NCI-H2107 treated with DMSO at 0.1 percent for 48 hours (cell line): ENCODE measurements around the gene CBY3.
A peak's percentile ranks its signal among the peaks of the same experiment; 100 is the strongest.
"Not testable (repeated sequence)": the region's sequence is repeated elsewhere in the genome, so short reads cannot be mapped to it uniquely, and the experiment has no call there.

Experiments used
- DNase-seq: peaks from one replicate; lab custom pipeline; 2025; ENCODE audit not compliant: unreplicated experiment; lab: John Stamatoyannopoulos, UW

Gene CBY3

DNA sequence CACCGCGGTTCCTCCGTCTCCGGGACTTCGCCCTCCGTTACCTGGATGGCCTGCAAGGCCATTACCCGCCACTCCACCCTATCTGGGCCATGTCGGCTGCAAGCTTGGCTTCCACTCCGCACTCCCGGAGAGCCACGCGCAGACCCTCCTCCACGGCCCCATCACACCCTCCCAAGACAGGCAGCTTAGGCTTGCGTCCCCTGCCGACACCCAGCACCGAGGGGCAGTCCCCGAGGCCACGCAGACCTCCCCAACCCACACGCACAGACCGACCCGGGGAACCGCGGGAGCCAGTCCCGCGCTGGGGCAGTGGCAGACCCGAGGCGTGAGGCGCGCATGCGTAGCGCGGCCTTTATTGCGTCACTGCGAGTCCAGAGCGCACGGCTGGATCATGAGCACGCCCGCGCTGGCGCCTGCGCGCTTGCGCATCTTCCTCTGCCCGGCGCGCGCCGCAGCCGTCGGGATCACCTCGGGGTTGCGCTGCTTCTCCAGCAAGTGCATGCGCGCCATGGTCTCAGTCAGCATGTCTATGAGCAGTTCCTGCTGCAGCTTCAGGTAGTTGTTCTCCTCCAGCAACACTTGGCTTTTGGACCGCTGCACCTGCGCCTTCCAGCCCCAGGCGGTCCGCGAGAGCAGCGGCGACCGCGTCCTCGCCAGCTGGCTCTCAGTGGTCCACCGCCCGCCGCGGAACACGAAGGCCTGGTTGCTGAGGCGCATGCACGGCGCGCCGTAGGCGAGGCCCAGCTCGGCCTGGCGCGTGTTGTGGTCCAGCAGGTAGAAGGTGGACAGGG is 2.4 kb downstream of the CBY3 start:
- DNase-seq = peak; percentile 46

DNA sequence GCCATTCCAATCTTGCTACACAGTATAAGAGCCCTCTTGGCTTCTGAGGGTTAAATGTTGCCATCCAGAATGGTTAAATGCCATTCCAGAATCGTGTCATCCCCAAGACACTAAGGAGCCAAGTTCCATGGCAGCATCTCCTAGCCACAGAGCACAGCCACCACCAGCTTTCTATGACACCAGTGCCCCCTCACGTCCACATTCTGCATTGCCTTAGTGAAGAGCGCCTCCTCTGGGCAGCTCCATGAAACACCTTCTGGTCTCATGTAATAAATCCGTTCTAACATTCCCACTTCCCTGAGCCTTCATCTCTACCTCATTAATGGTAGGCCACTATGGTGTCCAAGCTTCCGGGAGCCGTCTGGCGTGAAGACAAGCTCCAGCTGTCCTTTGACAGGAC is 12.4 kb downstream of the CBY3 start:
- DNase-seq = no peak

DNA sequence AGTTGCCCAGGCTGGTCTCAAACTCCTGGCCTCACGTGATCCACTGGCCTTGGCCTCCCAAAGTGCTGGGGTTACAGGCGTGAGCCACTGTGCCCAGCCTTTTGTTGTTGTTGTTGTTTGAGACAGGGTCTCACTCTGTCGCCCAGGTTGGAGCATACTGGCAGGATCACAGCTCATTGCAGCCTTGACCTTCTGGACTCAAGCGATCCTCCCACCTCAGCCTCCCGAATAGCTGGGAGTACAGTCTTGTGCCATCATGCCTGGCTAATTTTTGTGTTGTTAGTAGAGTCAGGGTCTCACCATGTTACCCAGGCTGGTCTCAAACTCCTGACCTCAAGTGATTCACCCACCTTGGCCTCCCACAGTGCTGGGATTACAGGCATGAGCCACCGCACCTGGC is 19.2 kb downstream of the CBY3 start:
- not testable (repeated sequence) for DNase-seq

DNA sequence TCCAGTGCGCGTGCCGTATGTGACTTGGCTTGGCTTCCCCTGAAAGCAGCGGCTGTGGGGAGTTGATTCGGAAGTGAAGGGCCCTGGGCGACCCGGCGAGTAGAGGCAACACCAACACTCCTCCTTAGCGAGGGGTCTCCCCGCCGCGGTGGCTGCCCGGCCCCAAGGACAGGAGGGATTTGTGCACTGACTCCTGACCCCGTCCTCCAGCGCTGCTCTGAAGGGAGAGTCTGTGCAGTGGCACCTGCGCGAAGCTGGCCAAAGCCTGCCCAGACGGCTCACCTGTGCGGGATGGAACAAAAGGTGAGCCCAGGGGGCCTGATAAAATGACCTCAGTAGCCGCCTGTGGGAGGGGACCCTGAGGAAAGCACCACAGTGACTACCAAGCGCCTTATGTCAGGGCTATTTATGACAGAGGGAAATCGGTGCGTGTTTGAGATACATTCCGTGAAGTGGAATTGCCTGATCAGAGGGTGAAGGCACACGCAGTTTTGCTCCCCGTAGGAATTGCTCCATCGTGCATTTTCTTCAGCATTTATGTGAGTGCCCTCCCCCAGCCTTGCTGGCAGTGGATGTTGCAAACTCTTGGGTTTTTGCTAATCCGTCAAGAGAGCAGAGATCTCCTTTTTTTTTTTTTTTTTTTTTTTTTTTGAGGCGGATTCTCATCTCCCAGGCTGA is 22.5 kb downstream of the CBY3 start:
- not testable (repeated sequence) for DNase-seq

DNA sequence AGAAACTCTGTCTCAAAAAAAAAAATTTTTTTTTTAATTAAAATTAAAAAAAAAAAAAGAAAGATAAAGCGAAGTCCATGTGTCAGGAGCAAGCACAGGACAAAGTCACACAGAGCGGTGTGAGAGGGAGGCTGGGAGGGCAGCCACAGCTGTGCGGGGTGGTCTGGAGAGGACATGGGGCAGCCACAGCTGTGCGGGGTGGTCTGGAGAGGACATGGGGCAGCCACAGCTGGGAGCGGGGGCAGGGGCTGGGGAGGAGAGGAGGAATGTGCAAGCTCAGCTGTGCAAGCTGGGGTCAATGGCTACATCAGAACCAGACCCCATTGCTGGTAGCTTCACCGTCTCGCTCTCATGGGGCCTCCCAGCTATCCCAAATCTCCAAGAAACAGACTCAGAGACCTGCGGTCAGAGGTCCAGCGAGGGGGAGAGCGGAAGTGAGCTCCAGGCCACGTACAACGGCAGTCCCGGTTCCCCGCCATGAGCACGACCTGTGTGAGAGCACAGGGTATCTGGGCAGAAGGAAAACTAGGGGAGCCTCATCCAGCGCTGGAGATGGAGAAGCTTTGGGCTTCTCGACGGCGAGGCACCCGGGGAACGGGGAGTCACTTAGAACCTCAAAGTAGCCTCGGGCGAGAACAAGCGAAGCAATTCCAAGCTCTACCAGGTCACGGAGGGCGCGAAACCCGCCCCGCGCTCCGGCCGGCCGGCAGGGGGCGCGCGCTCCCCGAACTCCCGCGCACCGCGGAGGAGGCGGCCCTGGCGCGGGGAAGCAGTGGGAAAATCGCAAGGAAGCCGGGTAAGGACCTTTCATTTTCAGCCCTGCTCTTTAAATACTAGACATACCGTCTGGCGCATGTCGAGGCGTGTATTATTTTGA is 23.3 kb downstream of the CBY3 start:
- not testable (repeated sequence) for DNase-seq

DNA sequence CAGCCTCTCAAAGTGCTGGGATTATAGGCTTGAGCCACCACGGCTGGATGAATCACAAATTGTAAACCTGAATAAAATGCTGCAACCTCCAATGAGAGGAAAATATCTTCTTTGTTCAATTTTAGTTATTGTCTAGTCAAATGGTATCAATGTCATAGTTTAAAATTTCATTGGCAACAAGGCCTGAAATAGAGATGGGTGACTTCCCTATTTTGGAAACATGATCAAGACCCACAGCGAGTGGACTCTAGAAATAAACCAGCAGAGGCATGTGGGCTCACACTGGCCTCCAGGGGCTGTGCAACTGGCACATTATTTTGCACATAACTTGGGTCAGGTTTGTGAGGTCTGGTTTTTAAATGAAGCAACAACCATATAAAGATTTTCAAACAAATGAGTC is 27.7 kb downstream of the CBY3 start:
- DNase-seq = not testable (repeated sequence)

DNA sequence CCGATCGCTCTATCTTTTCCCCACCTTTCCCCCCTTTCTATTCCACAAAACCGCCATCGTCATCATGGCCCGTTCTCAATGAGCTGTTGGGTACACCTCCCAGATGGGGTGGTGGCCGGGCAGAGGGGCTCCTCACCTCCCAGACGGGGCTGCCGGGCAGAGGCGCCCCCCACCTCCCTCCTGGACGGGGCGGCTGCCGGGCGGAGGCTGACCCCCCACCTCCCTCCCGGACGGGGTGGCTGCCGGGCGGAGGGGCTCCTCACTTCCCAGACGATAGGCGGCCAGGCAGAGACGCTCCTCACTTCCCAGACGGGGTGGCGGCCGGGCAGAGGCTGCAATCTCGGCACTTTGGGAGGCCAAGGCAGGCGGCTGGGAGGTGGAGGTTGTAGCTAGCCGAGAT is 30.6 kb downstream of the CBY3 start:
- DNase-seq = not testable (repeated sequence)

DNA sequence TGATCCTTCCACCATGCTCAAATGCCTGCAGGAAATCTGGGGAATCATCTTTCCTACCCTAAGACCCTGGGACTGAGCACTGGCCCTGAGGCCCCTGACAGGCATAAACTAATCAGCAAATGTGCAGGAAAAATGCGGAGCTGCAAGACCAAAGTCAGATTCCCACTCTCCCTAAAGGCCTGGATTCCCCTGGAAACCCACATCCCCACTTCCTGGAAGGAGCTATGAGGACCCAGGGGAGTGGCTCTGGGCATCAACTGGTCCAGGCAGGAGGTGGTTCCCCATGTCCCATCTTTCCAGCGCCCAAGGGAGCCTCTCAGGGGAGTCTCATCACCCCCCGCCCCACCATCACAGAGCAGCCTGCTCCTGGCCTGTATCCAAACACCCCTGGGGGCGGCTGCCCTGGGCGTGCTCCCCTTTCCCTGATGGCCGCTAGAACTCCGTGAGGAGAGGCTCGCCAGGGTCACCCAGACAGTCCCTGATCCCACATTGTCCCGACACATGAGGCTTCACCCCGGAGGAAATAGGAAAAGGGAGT is 31.6 kb downstream of the CBY3 start:
- DNase-seq = not testable (repeated sequence)

DNA sequence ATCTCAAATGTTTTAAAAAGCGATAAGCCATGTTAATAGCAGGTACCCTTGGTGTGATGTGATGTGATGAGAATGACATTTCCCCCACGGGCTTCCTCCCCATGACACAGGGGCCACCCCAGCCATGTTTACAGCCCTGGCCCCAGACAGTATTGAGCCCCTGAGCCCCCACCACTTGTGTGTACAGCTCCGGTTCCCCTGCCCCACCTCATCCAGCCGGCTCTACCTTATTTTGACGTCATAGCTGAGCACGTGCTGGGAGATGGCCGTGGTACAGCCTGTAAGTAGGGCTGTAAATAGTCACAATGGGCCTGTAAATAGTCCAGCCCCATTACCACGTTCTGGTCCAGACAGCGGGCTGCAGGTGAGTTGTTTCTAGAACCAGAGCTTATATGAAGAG is 32.4 kb downstream of the CBY3 start:
- no peak for DNase-seq

DNA sequence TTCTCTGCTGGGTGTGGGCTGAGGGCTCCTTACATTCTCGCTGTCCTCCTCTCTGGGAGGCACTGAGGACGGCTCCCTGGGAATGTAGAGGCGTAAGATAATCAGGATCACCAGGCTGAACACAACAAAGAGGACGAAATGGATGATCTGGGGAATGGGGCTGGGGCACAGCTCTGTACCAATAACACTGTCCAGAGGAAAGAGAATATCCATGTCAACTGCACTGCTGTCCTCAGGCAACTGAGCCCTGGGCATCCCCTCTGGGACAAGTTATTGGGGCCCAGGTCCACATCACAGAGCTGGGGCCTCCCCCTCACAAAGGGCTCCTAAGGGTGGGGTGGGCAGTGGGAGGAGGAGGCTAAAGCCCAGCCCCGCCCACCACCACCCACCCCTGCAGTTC is 36.1 kb downstream of the CBY3 start:
- DNase-seq = not testable (repeated sequence)

DNA sequence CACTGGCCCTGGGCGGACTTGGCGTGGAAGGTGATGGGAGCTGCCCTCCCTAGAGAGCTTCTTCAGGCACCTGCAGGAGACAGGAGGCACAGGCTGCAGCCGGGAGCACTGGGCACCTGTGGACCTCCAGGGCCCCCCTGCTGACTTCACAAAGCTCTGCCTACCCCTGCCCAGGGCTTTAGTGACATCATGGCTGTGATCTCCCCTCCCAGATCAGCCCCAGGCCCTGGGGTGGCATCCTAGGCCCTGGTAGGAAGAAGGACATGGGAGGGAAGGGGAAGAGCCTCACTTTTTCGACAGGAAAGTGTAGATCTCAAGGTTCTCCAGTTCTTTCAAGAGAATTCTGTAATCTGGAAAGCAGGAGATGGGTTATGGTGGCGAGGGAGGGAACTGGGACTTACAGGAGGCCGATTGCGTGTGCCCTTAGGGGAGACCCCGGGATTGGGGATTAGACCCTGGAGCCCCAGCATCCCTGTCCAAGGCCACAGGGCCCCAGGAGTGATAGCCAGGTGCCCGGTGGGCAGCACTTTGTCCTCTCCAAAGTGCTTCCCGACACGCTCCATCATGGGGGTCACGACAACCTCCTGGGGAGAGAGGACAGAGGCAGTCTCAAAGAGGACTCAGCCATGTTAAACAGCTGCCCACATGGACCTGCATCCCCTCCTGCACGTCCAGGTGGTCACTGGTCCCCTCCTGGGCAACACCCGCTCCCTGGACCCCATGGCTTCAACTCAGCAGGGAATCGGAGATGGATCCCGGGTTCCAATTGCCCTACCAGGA is 37.5 kb downstream of the CBY3 start:
- not testable (repeated sequence) for DNase-seq

DNA sequence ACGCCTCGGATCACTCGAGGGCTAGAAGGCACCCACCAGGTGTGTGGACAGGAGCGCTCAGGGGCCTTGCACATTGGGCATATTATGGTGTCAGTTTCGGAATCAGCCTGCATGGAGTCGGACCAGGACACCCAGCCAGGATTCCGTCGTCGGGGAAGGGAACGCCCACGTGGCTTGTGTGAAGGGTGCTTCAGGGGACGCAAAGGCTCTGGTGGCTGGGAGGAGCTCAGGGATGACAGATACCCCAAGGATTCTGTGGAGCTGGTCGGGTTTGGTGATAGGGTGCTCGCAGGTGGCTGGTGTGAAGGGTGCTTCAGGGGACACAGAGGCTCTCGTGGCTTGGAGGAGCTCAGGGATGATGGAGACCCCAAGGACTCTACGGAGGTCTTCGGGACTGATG is 38.2 kb downstream of the CBY3 start:
- not testable (repeated sequence) for DNase-seq

DNA sequence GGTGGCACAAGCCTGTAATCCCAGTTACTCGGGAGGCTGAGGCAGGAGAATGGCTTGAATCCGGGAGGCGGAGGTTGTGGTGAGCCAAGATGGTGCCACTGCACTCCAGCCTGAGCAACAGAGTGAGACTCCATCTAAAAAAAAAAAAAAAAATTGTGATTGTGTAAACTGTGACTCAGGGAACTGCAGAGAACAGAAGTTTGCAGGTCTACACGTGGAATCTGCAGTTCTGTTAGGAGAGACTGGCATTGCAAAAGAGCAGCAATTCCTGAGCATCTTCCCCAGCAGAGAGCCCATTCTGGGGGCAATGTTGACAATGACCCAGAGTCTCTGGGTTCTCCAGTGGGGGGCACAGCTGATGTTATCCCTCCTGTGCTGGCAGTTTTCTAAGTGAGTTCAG is 39.1 kb downstream of the CBY3 start:
- not testable (repeated sequence) for DNase-seq

DNA sequence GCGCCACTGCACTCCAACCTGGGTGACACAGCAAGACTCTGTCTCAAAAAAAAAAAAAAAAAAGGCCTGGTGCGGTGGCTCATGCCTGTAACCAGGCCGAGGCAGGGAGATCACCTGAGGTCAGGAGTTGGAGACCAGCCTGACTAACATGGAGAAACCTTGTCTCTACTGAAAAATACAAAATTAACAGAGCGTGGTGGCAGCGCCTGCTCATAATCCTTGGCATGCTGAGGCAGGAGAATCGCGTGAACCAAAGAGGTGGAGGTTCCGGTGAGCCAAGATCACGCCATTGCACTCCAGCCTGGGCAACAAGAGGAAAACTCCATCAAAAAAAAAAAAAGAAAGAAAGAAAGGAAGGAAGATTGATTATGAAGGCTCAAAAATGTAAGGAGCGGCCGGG is 41.5 kb downstream of the CBY3 start:
- DNase-seq = not testable (repeated sequence)

DNA sequence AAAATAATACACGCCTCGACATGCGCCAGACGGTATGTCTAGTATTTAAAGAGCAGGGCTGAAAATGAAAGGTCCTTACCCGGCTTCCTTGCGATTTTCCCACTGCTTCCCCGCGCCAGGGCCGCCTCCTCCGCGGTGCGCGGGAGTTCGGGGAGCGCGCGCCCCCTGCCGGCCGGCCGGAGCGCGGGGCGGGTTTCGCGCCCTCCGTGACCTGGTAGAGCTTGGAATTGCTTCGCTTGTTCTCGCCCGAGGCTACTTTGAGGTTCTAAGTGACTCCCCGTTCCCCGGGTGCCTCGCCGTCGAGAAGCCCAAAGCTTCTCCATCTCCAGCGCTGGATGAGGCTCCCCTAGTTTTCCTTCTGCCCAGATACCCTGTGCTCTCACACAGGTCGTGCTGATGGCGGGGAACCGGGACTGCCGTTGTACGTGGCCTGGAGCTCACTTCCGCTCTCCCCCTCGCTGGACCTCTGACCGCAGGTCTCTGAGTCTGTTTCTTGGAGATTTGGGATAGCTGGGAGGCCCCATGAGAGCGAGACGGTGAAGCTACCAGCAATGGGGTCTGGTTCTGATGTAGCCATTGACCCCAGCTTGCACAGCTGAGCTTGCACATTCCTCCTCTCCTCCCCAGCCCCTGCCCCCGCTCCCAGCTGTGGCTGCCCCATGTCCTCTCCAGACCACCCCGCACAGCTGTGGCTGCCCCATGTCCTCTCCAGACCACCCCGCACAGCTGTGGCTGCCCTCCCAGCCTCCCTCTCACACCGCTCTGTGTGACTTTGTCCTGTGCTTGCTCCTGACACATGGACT is 46.3 kb downstream of the CBY3 start:
- DNase-seq = not testable (repeated sequence)

DNA sequence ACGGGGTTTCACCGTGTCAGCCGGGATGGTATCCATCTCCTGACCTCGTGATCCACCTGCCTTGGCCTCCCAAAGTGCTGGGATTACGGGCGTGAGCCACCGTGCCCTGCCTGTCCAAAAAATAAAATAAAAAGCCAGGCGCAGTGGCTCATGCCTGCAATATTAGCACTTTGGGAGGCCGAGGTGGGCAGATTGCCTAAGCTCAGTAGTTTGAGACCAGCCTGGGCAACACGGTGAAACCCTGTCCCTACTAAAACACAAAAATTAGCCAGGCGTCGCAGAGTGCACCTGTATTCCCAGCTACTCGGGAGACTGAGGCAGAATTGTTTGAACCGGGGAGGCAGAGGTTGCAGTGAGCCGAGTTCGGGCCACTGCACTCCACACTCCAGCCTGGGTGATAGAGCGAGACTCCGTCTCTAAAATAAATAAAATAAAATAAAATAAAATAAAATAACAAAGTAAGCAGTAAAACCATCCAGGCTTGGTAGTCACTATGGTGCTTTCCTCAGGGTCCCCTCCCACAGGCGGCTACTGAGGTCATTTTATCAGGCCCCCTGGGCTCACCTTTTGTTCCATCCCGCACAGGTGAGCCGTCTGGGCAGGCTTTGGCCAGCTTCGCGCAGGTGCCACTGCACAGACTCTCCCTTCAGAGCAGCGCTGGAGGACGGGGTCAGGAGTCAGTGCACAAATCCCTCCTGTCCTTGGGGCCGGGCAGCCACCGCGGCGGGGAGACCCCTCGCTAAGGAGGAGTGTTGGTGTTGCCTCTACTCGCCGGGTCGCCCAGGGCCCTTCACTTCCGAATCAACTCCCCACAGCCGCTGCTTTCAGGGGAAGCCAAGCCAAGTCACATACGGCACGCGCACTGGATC is 47.1 kb downstream of the CBY3 start:
- not testable (repeated sequence) for DNase-seq
